Vagina (tissue), 2 donors: Measurements from ENCODE around the gene TIPIN. TPM values are rescaled to one million over a fixed set of nuclear protein-coding genes. Genes with fewer than 3 reads are reported as not detected.
"Not testable (repeated sequence)": the region's sequence is repeated elsewhere in the genome, so short reads cannot be mapped to it uniquely, and the experiment has no call there.

Experiments used
- DNase-seq, 2 donors: peaks; one replicate each; pipeline ENCODE4 v3.0.0-alpha.2; 2017; ENCODE audit errors: extremely low spot score in 2 of 2
- H3K27ac ChIP-seq: fragments of 200-600 bp; sonication (generic); one replicate; pipeline ENCODE4 v1.5.1; 2019
- H3K27me3 ChIP-seq: fragments of 200-600 bp; sonication (generic); one replicate; pipeline ENCODE4 v1.5.1; 2019
- H3K36me3 ChIP-seq, 2 donors: fragments of 200-600 bp; sonication (generic); one replicate each; pipeline ENCODE4 v1.5.1; 2017 to 2019
- H3K4me1 ChIP-seq: fragments of 200-600 bp; sonication (generic); one replicate; pipeline ENCODE4 v1.5.1; 2019
- H3K4me3 ChIP-seq, 2 donors: fragments of 200-600 bp; sonication (generic); 1 replicate in 1 of 2; 2 replicates in 1 of 2; pipeline ENCODE4 v1.5.1; 2016 to 2019
- H3K9me3 ChIP-seq: fragments of 200-600 bp; sonication (generic); one replicate; pipeline ENCODE4 v1.5.1; 2019
- POLR2A ChIP-seq, 2 donors: fragments of 450-650 bp; IDR thresholded peaks; one replicate each; pipeline ENCODE4 v1.6.1; 2017; ENCODE audit warnings: antibody characterized with exemption in 2 of 2, mild to moderate bottlenecking in 2 of 2, moderate library complexity in 2 of 2
- POLR2AphosphoS5 ChIP-seq, 2 donors: sonication (generic); formaldehyde crosslinking; IDR thresholded peaks; one replicate each; pipeline ENCODE4 v1.9.0; 2017; ENCODE audit warnings: antibody characterized with exemption in 2 of 2, mild to moderate bottlenecking in 2 of 2, low read depth in 1 of 2; ENCODE audit not compliant: insufficient read depth in 1 of 2
- intact Hi-C: fragments of 100-400 bp; cut with DNase I; formaldehyde crosslinking; loops from one replicate; pipeline ENCODE4 v1.15.1; 2023
- total RNA-seq: library from RNA; depleted of rRNA; stranded (reverse); fragments of >200 nt; gene quantifications from one replicate; pipeline ENCODE4 v1.2.3, GENCODE V29; 2016
- TF ChIP-seq, protein P1 (sequence below), 3 experiments: fragments of 450-650 bp in 2 of 3; fragments of 200-600 bp in 1 of 3; sonication (generic) in 1 of 3; IDR thresholded peaks; one replicate each; pipeline ENCODE4 v1.5.1; 2017 to 2019; ENCODE audit warnings: antibody characterized with exemption in 3 of 3, mild to moderate bottlenecking in 2 of 3, moderate library complexity in 2 of 3

TIPIN gene
- total RNA-seq, 1 donor from 2014 or later = 7.9 TPM

- no peaks in the 10 kb centered on the region for H3K9me3 ChIP-seq
- intact Hi-C loops = loop anchor here (1.0 kb wide), 1 partner anchor 114 kb away; no protein-coding TSS in a partner anchor
Measured at GRCh38 chr15:66386204-66387123, 30.0 kb upstream of the TIPIN start, which contains the start of gene MAP2K1. Gene MAP2K1 (plus strand): TSS chr15:66386912. CDS start chr15:66387348, 436 bp downstream.

DNA sequence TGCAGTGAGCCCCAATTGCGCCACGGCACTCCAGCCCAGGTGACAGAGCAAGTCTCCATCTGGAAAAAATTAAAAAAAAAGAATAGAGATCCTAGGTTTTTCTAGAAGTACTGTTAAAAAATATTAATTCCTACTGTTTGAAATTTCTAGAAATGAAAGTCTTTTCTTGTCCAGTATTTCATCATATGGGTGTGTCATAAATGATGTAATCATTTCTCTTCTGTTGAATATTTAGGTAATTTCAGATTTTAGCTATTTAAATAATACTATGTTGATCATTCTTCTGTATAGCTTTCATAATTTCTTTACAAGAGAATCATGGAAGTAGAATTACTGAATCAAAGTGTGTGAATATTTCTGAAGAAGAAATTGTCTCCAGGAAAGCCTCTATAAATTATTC is 24.9 kb upstream of the TIPIN start:
- H3K4me1 ChIP-seq = peaks cover 13% of the 10 kb centered on the region
- intact Hi-C loops, H3K4me3 ChIP-seq: not testable (repeated sequence)

More at GRCh38 chr15:66386204-66387123, 30.0 kb upstream of the TIPIN start, which contains the start of gene MAP2K1:
- Histone ChIP-seq H3K27ac (peak within 1 kb of the TSS; percentile 95), H3K4me1 (peaks cover 46% of the 10 kb centered on the region), H3K27me3 (no peaks in the 10 kb centered on the region), H3K36me3 (no peaks in the 10 kb centered on the region), H3K4me3 (peak within 1 kb of the TSS; percentile 85 to 86)
- peak; percentile 98 for DNase-seq
- TF ChIP-seq, protein P1, sequence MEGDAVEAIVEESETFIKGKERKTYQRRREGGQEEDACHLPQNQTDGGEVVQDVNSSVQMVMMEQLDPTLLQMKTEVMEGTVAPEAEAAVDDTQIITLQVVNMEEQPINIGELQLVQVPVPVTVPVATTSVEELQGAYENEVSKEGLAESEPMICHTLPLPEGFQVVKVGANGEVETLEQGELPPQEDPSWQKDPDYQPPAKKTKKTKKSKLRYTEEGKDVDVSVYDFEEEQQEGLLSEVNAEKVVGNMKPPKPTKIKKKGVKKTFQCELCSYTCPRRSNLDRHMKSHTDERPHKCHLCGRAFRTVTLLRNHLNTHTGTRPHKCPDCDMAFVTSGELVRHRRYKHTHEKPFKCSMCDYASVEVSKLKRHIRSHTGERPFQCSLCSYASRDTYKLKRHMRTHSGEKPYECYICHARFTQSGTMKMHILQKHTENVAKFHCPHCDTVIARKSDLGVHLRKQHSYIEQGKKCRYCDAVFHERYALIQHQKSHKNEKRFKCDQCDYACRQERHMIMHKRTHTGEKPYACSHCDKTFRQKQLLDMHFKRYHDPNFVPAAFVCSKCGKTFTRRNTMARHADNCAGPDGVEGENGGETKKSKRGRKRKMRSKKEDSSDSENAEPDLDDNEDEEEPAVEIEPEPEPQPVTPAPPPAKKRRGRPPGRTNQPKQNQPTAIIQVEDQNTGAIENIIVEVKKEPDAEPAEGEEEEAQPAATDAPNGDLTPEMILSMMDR (IDR thresholded peaks at IDR 0.05) = peak; percentile 23 to 63 (median 46)
- TF ChIP-seq POLR2AphosphoS5 (IDR thresholded peaks at IDR 0.05; ENCODE audit: insufficient read depth in 1 of 2, low read depth in 1 of 2) = peak; percentile 89 to 91
- peak in 1 of 2 donors; percentile 60 for TF ChIP-seq POLR2A (IDR thresholded peaks at IDR 0.05)

DNA sequence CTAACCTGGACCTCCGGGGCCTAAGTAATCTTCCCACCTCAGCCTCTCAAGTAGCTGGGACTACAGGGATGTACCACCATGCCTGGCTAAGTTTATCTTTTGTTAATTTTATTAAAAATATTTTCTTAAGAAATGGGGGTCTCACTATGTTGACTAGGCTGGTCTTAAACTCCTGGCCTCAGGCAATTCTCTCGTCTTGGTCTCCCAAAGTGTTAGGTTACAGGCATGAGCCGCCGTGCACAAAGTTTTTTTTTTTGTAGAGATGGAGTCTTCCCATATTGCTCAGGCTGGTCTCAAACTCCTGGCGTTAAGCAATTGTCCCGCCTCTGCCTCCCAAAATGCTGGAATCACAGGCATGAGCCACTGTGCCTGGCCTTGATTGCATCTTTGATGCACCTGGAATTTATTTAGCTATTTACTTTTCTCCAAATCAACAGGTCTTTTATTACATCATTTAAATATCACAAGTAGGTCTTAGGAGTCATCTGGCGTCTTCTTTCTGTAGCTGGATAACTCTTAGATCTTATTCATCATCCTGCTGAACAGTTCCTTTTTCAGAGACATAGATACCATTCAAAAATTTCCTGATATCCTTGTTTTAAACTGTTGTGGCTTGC is 22.4 kb upstream of the TIPIN start:
- no peak overlapping the region for H3K27ac ChIP-seq
- intact Hi-C loops = no loop called here
- H3K36me3 ChIP-seq = no peaks in the 10 kb centered on the region
- peaks cover 4% of the 10 kb centered on the region for H3K9me3 ChIP-seq
- no peaks in the 10 kb centered on the region for H3K4me1 ChIP-seq
- DNase-seq = no peak
- no peak overlapping the region for H3K4me3 ChIP-seq
- TF ChIP-seq POLR2AphosphoS5 (IDR thresholded peaks at IDR 0.05; ENCODE audit: insufficient read depth in 1 of 2, low read depth in 1 of 2) = no peak
- H3K27me3 ChIP-seq = no peaks in the 10 kb centered on the region

More for the DNA sequence above, 24.9 kb upstream of the TIPIN start:
- H3K36me3 ChIP-seq, DNase-seq, H3K27ac ChIP-seq, H3K9me3 ChIP-seq, H3K27me3 ChIP-seq: not testable (repeated sequence)

- Histone ChIP-seq H3K4me1 (no peaks in the 10 kb centered on the region), H3K36me3 (no peaks in the 10 kb centered on the region), H3K4me3 (no peak overlapping the region), H3K27me3 (no peaks in the 10 kb centered on the region), H3K9me3 (peaks cover 4% of the 10 kb centered on the region), H3K27ac (no peak overlapping the region)
- intact Hi-C loops = no loop called here
- DNase-seq = no peak
- no peak for TF ChIP-seq POLR2A (IDR thresholded peaks at IDR 0.05)
- TF ChIP-seq, protein P1 (IDR thresholded peaks at IDR 0.05) = no peak
- TF ChIP-seq POLR2AphosphoS5 (IDR thresholded peaks at IDR 0.05; ENCODE audit: insufficient read depth in 1 of 2, low read depth in 1 of 2) = no peak
Measured at GRCh38 chr15:66374179-66374578, 17.7 kb upstream of the TIPIN start.

DNA sequence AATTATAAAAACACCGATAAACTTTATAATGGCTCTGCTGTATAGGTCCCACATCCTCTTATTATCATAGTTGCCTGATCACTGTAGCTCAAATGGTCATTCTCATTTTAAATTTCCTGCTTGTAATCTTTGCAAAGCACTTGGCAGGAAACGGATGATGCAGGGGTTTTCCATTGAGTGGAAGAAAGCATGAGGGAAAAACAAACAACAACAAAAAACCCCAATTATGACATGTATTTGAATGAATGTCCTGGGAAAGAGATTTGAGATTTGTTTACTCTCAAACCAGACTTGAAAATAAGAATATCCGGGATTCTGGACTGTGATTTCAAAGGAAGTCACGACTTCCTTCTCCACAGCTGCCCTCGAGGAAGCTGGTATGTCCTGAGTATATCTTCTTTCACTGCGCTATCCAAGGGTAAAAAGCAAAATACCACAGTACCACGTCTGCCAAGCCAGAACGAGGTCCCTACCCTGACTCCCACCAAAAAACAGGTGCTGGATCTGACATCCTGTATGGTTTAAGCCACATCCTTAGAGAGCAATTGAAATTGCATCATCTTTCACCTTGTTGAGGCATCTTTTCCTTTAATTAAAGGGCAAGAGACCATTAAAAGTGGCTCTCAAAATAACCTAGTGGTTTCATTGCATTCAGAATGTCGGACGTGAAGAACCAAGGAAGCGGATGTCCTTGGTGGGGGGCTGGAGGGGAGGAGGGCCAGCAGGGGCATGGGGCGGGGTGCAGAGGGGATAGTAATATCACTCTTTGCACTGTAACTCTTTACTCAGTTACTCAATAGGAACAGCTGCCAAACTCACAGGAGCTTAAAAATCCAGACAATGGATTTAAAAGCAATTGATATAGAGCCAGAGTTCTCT is 13.5 kb upstream of the TIPIN start:
- peak overlapping the region; percentile 11 for H3K27ac ChIP-seq
- no peaks in the 10 kb centered on the region for H3K27me3 ChIP-seq
- TF ChIP-seq POLR2A (IDR thresholded peaks at IDR 0.05) (no peak), POLR2AphosphoS5 (IDR thresholded peaks at IDR 0.05; ENCODE audit: insufficient read depth in 1 of 2, low read depth in 1 of 2) (no peak)
- TF ChIP-seq, protein P1 (IDR thresholded peaks at IDR 0.05) = no peak
- no peak for DNase-seq
- no peaks in the 10 kb centered on the region for H3K4me1 ChIP-seq
- peak overlapping the region in 1 of 2 donors; percentile 24 for H3K4me3 ChIP-seq
- H3K9me3 ChIP-seq = peaks cover 4% of the 10 kb centered on the region
- intact Hi-C loops = no loop called here
- H3K36me3 ChIP-seq = no peaks in the 10 kb centered on the region
